ENCODE results near the gene NPNT.

Gene NPNT

GRCh38 chr4:105921301-105921700 lies 26.0 kb downstream of the NPNT start:
- DNase-seq: no peak

- no peak for DNase-seq
Measured at GRCh38 chr4:105923497-105924238, 28.4 kb downstream of the NPNT start.

GRCh38 chr4:105924341-105924740 lies 29.1 kb downstream of the NPNT start:
- no peak for DNase-seq

GRCh38 chr4:105930698-105931097 lies 35.4 kb downstream of the NPNT start:
- no peak for DNase-seq

- no peak for DNase-seq
Measured at GRCh38 chr4:105933083-105933482, 37.8 kb downstream of the NPNT start.

- no peak for DNase-seq
Measured at GRCh38 chr4:105934386-105934785, 39.1 kb downstream of the NPNT start.

GRCh38 chr4:105936901-105937300 lies 41.6 kb downstream of the NPNT start:
- DNase-seq: no peak

- no peak for DNase-seq
Measured at GRCh38 chr4:105937759-105938158, 42.5 kb downstream of the NPNT start.

- no peak for DNase-seq
Measured at GRCh38 chr4:105943234-105943633, 48.0 kb downstream of the NPNT start.

GRCh38 chr4:105944540-105944939 lies 49.3 kb downstream of the NPNT start:
- no peak for DNase-seq

- DNase-seq: no peak
Measured at GRCh38 chr4:105946771-105947170, 51.5 kb downstream of the NPNT start.

- no peak for DNase-seq
Measured at GRCh38 chr4:105950701-105951100, 55.4 kb downstream of the NPNT start.

- no peak for DNase-seq
Measured at GRCh38 chr4:105951198-105951597, 55.9 kb downstream of the NPNT start.

GRCh38 chr4:105952591-105952990 lies 57.3 kb downstream of the NPNT start:
- no peak for DNase-seq

- DNase-seq: no peak
Measured at GRCh38 chr4:105956569-105956968, 61.3 kb downstream of the NPNT start.

GRCh38 chr4:105957680-105958079 lies 62.4 kb downstream of the NPNT start:
- no peak for DNase-seq

- DNase-seq: no peak
Measured at GRCh38 chr4:105963461-105964400, 68.5 kb downstream of the NPNT start.

- DNase-seq: no peak
Measured at GRCh38 chr4:105965183-105965800, 70.0 kb downstream of the NPNT start.

- no peak for DNase-seq
Measured at GRCh38 chr4:105966051-105966450, 70.8 kb downstream of the NPNT start.

GRCh38 chr4:105967058-105967658 lies 71.9 kb downstream of the NPNT start:
- no peak for DNase-seq

GRCh38 chr4:105969575-105969974 lies 74.3 kb downstream of the NPNT start:
- no peak for DNase-seq

- no peak for DNase-seq
Measured at GRCh38 chr4:105970371-105970770, 75.1 kb downstream of the NPNT start.

GRCh38 chr4:105971036-105971435 lies 75.8 kb downstream of the NPNT start:
- no peak for DNase-seq
